Spleen (tissue), 11 donors: ENCODE results near the gene TENT5A. TPM values are rescaled to one million over a fixed set of nuclear protein-coding genes. Genes with fewer than 3 reads are reported as not detected.

Experiments
- DNase-seq: peaks from one replicate; pipeline ENCODE4 v3.0.0-alpha.2; 2020
- H3K27ac ChIP-seq, 8 donors: fragments of 200-600 bp; sonication (generic) in 7 of 8; 1 replicate in 4 of 8; 2 replicates in 4 of 8; pipeline versions ENCODE4 v1.5.0 to v1.8.0; 2016 to 2021; ENCODE audit warnings: inconsistent platforms in 4 of 8, mild to moderate bottlenecking in 4 of 8, moderate library complexity in 1 of 8
- H3K27me3 ChIP-seq, 7 donors: fragments of 200-600 bp; sonication (generic) in 6 of 7; replicated peaks in 1 of 7; 1 replicate in 4 of 7; 2 replicates in 3 of 7; pipeline versions ENCODE4 v1.5.0 to v1.8.0; 2016 to 2021; ENCODE audit warnings: inconsistent platforms in 3 of 7, mild to moderate bottlenecking in 1 of 7
- H3K36me3 ChIP-seq, 6 donors: fragments of 200-600 bp; sonication (generic) in 5 of 6; 1 replicate in 4 of 6; 2 replicates in 2 of 6; pipeline versions ENCODE4 v1.5.0 to v1.8.0; 2016 to 2021; ENCODE audit warnings: inconsistent platforms in 2 of 6
- H3K4me1 ChIP-seq, 6 donors: fragments of 200-600 bp; sonication (generic) in 5 of 6; 1 replicate in 3 of 6; 2 replicates in 3 of 6; pipeline versions ENCODE4 v1.5.0 to v1.8.0; 2016 to 2021; ENCODE audit warnings: inconsistent platforms in 3 of 6
- H3K4me3 ChIP-seq, 8 donors: fragments of 200-600 bp; sonication (generic) in 7 of 8; 1 replicate in 4 of 8; 2 replicates in 4 of 8; pipeline versions ENCODE4 v1.5.0 to v1.8.0; 2016 to 2021; ENCODE audit warnings: inconsistent platforms in 4 of 8, mild to moderate bottlenecking in 4 of 8, moderate library complexity in 2 of 8
- H3K9me3 ChIP-seq, 8 donors: fragments of 200-600 bp; sonication (generic) in 7 of 8; 1 replicate in 4 of 8; 2 replicates in 4 of 8; pipeline versions ENCODE4 v1.5.0 to v1.8.0; 2016 to 2021; ENCODE audit warnings: inconsistent platforms in 4 of 8
- POLR2A ChIP-seq, 3 donors: fragments of 450-650 bp; IDR thresholded peaks; one replicate each; pipeline ENCODE4 v1.5.1; 2017; ENCODE audit warnings: antibody characterized with exemption in 3 of 3, mild to moderate bottlenecking in 1 of 3
- POLR2AphosphoS5 ChIP-seq, 3 donors: sonication (generic); formaldehyde crosslinking; IDR thresholded peaks; one replicate each; pipeline ENCODE4 v1.5.1; 2017; ENCODE audit warnings: antibody characterized with exemption in 3 of 3
- WGBS, 5 donors: extraction: QIAGEN DNeasy Blood & Tissue Kit in 3 of 5; methylation state at CpG; one replicate each; pipeline versions ENCODE4 v1.1.5 to v1.1.7; 2013 to 2018; 5-methylcytosine and 5-hydroxymethylcytosine counted together
- intact Hi-C: fragments of 100-400 bp; cut with DNase I; formaldehyde crosslinking; loops from one replicate; pipeline ENCODE4 v1.15.0; 2023; ENCODE audit warnings: low total_unique reads
- polyA plus RNA-seq, 3 donors: library from polyadenylated mRNA; stranded (reverse); fragments of 200-250 nt; gene quantifications; one replicate each; pipeline ENCODE4 v1.2.1, GENCODE V29; 2013
- total RNA-seq, 7 donors: library from RNA; depleted of rRNA in 3 of 7; stranded (reverse); fragments of >200 nt in 3 of 7; fragmentation: NEBNext Ultra II Directional in 4 of 7; extraction: Animal tissue kit (Norgen Biotek cat#: 25700) in 4 of 7; gene quantifications; one replicate each; pipeline versions ENCODE4 v1.1.0 to v1.2.1, GENCODE V29; 2016 to 2021
- TF ChIP-seq, protein P1 (sequence below), 11 experiments: fragments of 200-600 bp in 7 of 11; fragments of 450-650 bp in 4 of 11; sonication (generic) in 4 of 11; IDR thresholded peaks in 8 of 11; conservative IDR thresholded peaks in 3 of 11; 1 replicate in 7 of 11; 2 replicates in 4 of 11; pipeline versions ENCODE4 v1.4.0 to v1.8.0; 2016 to 2021; ENCODE audit warnings: antibody characterized with exemption in 11 of 11, inconsistent platforms in 4 of 11, mild to moderate bottlenecking in 1 of 11
- donor health status: healthy with polysubstance abuse.
- donor health status: DM: no; HTN: no; CAD: no; lungs with moderate emphysema.
- donor health status: DM: no; HTN: no; CAD: no.
- donor health status: Bipolar disorder and iron deficiency.
- donor health status: healthy.
- donor health status: DM: no; HTN: no; CAD: no.
- donor health status: DM: yes; HTN: yes; CAD: no.

TENT5A gene
- total and polyA plus RNA-seq, 10 donors, result 3.0 to 25.2 (median 15.3) TPM

DNA sequence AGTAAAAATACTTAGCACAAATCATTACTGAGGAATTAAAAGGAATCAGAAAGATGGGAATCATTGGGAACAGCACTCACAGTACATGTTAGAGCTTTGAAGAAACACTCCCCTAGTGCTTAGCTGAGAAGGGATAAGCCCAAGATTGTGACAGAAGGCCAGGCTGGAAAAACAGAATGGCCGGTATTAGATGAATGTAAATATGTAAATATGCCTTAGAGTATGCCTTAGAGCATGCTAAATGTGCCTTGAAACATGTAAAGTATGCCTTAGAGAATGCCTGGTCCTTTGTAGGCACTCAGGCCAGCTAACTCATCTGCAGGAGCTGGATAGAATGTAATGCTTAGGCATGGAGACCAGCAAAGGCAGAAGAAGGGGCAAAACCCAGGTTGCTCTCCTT lies 10.6 kb upstream of the TENT5A start:
- H3K9me3 ChIP-seq, result no peaks in the 10 kb centered on the region
- no peaks in the 10 kb centered on the region for H3K36me3 ChIP-seq
- intact Hi-C loops, result no loop called here
- TF ChIP-seq POLR2A (IDR thresholded peaks at IDR 0.05), result no peak
- TF ChIP-seq, protein P1, sequence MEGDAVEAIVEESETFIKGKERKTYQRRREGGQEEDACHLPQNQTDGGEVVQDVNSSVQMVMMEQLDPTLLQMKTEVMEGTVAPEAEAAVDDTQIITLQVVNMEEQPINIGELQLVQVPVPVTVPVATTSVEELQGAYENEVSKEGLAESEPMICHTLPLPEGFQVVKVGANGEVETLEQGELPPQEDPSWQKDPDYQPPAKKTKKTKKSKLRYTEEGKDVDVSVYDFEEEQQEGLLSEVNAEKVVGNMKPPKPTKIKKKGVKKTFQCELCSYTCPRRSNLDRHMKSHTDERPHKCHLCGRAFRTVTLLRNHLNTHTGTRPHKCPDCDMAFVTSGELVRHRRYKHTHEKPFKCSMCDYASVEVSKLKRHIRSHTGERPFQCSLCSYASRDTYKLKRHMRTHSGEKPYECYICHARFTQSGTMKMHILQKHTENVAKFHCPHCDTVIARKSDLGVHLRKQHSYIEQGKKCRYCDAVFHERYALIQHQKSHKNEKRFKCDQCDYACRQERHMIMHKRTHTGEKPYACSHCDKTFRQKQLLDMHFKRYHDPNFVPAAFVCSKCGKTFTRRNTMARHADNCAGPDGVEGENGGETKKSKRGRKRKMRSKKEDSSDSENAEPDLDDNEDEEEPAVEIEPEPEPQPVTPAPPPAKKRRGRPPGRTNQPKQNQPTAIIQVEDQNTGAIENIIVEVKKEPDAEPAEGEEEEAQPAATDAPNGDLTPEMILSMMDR (IDR thresholded peaks at IDR 0.05 in 8 of 11, conservative IDR thresholded peaks at IDR 0.05 in 3 of 11), result no peak
- no peak for TF ChIP-seq POLR2AphosphoS5 (IDR thresholded peaks at IDR 0.05)
- H3K27me3 ChIP-seq, result peaks cover 0 to 2% (median 0%) of the 10 kb centered on the region in 7 donors
- WGBS, 5 donors, result 81 to 97% (median 95%) methylated on average over 1 of the region's 1 CpG
- no peak for DNase-seq
- H3K27ac ChIP-seq, result no peak overlapping the region
- H3K4me1 ChIP-seq, result peaks cover 0 to 26% (median 12%) of the 10 kb centered on the region in 6 donors
- no peak overlapping the region for H3K4me3 ChIP-seq

- WGBS, 5 donors, result 46 to 57% (median 49%) methylated on average over 4 of the region's 4 CpGs
- intact Hi-C loops, result no loop called here
- no peak for DNase-seq
- peaks cover 0 to 27% (median 12%) of the 10 kb centered on the region in 6 donors for H3K4me1 ChIP-seq
- H3K4me3 ChIP-seq, result no peak overlapping the region
- no peak overlapping the region for H3K27ac ChIP-seq
- no peaks in the 10 kb centered on the region for H3K36me3 ChIP-seq
- H3K27me3 ChIP-seq, result no peaks in the 10 kb centered on the region
- no peaks in the 10 kb centered on the region for H3K9me3 ChIP-seq
- TF ChIP-seq, protein P1 (IDR thresholded peaks at IDR 0.05 in 8 of 11, conservative IDR thresholded peaks at IDR 0.05 in 3 of 11), result no peak
- TF ChIP-seq POLR2A (IDR thresholded peaks at IDR 0.05) (no peak), POLR2AphosphoS5 (IDR thresholded peaks at IDR 0.05) (no peak)
These were observed 10.1 kb upstream of the TENT5A start for GRCh38 chr6:81762606-81763005.

- no peaks in the 10 kb centered on the region for H3K9me3 ChIP-seq
- H3K27me3 ChIP-seq, result no peaks in the 10 kb centered on the region
- H3K36me3 ChIP-seq, result no peaks in the 10 kb centered on the region
- TF ChIP-seq POLR2AphosphoS5 (IDR thresholded peaks at IDR 0.05) (no peak), POLR2A (IDR thresholded peaks at IDR 0.05) (no peak)
- TF ChIP-seq, protein P1 (IDR thresholded peaks at IDR 0.05 in 8 of 11, conservative IDR thresholded peaks at IDR 0.05 in 3 of 11), result no peak
- no peak overlapping the region for H3K27ac ChIP-seq
- H3K4me1 ChIP-seq, result peaks cover 0 to 27% (median 8%) of the 10 kb centered on the region in 6 donors
- intact Hi-C loops, result no loop called here
- H3K4me3 ChIP-seq, result no peak overlapping the region
- DNase-seq, result no peak
These were observed 9.7 kb upstream of the TENT5A start for GRCh38 chr6:81762132-81762531.

GRCh38 chr6:81761197-81761596 lies 8.7 kb upstream of the TENT5A start:
- 76 to 93% (median 92%) methylated on average over 1 of the region's 1 CpG for WGBS, 5 donors
- H3K27ac ChIP-seq, result no peak overlapping the region
- no peaks in the 10 kb centered on the region for H3K36me3 ChIP-seq

More at GRCh38 chr6:81761197-81761596, 8.7 kb upstream of the TENT5A start:
- intact Hi-C loops, result no loop called here
- Histone ChIP-seq H3K9me3 (no peaks in the 10 kb centered on the region), H3K4me3 (no peak overlapping the region), H3K27me3 (no peaks in the 10 kb centered on the region), H3K4me1 (peaks cover 0 to 22% (median 2%) of the 10 kb centered on the region in 6 donors)
- TF ChIP-seq POLR2AphosphoS5 (IDR thresholded peaks at IDR 0.05) (no peak), POLR2A (IDR thresholded peaks at IDR 0.05) (no peak)
- TF ChIP-seq, protein P1 (IDR thresholded peaks at IDR 0.05 in 8 of 11, conservative IDR thresholded peaks at IDR 0.05 in 3 of 11), result no peak
- no peak for DNase-seq
